Stomach (tissue), 4 donors: ENCODE data around the gene KRTAP19-7.

Experiments used
- CTCF ChIP-seq, 7 experiments: fragments of 450-650 bp in 4 of 7; fragments of 200-600 bp in 3 of 7; sonication (generic) in 3 of 7; IDR thresholded peaks; one replicate each; pipeline ENCODE4 v1.5.1; 2016 to 2019; ENCODE audit warnings: antibody characterized with exemption in 7 of 7, control low read depth in 2 of 7, mild to moderate bottlenecking in 1 of 7
- EP300 ChIP-seq: sonication (generic); formaldehyde crosslinking; IDR thresholded peaks from one replicate; pipeline ENCODE4 v1.6.1; 2017; ENCODE audit warnings: antibody characterized with exemption
- POLR2A ChIP-seq, 4 donors: fragments of 450-650 bp; IDR thresholded peaks; one replicate each; pipeline ENCODE4 v1.6.1; 2016; ENCODE audit warnings: antibody characterized with exemption in 4 of 4, control low read depth in 2 of 4, mild to moderate bottlenecking in 1 of 4, moderate library complexity in 1 of 4
- POLR2AphosphoS5 ChIP-seq, 3 donors: sonication (generic); formaldehyde crosslinking; IDR thresholded peaks; one replicate each; pipeline ENCODE4 v1.6.1; 2016; ENCODE audit warnings: antibody characterized with exemption in 3 of 3

GRCh38 chr21:30563072-30563471 lies 2.0 kb upstream of the KRTAP19-7 start:
- no peak for TF ChIP-seq POLR2AphosphoS5 (IDR thresholded peaks at IDR 0.05)
- no peak for TF ChIP-seq POLR2A (IDR thresholded peaks at IDR 0.05)
- no peak for TF ChIP-seq CTCF (IDR thresholded peaks at IDR 0.05)
- no peak for TF ChIP-seq EP300
